Stimulated activated CD4-positive, alpha-beta T cell treated with anti-CD3 and anti-CD28 coated beads, Interleukin-12 subunit alpha, Interleukin-12 subunit beta, amount 100 ng/mL, for 48 hours (primary cell): ENCODE data around the gene PPP1R14B.

ENCODE experiments used
- DNase-seq, 3 donors: peaks; one replicate each; pipeline ENCODE4 v3.0.0-alpha.2; 2020; ENCODE audit warnings: low read depth in 2 of 3, low spot score in 1 of 3

The PPP1R14B gene

DNA sequence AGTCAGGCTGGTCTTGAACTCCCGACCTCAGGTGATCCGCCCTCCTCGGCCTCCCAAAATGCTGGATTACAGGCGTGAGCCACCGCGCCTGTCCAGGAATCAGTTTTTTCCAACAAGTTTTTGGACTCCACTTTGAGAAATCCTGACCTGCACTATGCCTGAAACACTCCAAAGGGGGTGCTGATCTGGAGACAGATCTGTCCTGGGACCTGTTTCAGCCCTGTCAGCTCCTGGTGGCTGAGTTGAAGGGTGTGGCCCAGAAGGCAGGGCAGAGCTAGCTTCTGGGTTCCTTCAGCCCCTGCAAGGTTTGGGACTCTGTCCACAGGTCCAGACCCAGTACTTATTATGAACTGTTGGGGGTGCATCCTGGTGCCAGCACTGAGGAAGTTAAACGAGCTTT is 15.2 kb downstream of the PPP1R14B start:
- no peak for DNase-seq

DNA sequence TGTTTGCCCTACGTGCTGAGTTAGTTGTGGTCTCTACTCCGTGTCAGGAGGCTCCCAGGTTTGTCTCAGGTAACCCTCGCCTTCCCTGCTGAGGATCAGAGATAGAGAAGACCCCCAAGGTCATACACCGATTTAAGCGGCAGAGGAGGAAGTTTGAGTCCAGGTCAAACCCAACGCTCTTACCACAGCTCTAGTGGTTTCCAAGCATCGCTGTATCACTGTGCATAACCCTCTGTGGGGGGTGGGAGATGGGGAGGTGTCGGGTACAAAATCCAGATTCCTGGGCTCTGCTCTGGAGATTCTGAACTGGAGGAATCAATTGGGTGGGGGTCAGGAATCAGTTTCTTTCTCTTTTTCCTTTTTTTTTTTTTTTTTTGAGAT is 15.8 kb downstream of the PPP1R14B start:
- no peak for DNase-seq

DNA sequence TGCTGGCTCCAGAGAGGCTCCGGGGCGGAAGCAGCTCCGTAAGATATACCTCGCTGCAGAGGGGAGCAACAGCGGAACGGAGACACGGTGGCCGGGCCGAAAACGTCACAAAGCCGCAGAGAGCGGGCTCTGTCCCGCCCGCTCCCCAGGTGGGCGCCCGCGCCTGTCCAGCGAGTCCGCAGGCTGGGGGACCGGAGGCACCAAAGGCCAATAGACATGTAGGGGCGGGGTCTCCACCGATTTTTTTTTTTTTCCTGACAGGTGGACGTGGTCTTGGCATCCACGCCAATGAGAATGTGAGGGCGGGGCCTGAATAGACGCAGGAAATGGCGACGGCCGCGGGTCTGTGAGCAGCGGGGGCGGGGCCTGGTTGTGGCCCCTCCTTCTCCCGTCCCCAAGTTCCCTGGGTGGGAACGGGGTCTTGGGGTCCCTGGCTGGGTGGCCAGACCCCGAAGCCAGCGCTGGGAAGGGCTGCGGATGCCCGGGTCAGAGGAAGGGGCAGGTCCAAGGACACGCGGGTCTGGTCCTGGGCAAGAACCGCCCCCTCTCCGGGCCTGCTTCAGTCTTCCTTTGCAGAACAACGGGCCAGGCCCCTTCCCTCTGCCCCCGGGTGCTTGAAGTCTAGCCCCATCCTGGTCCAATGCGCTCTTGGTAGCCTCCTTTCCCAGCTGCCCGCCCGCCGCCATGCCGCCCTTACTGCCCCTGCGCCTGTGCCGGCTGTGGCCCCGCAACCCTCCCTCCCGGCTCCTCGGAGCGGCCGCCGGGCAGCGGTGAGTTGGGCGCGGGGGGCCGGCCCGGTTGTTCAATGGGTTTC is 16.4 kb downstream of the PPP1R14B start, which contains the start of gene DNAJC4:
TSS of gene DNAJC4 (plus strand) at position 378 of the 814 bp plus-strand sequence. CDS start at position 685, 307 bp downstream.
- peak; percentile 76 to 87 (median 85) for DNase-seq

GRCh38 chr11:64229744-64230170 is 17.0 kb downstream of the PPP1R14B start:
- no peak for DNase-seq

- no peak for DNase-seq
Observed at GRCh38 chr11:64229090-64229743, 17.5 kb downstream of the PPP1R14B start.

- DNase-seq = no peak
Observed at GRCh38 chr11:64227405-64227956, 19.3 kb downstream of the PPP1R14B start.

DNA sequence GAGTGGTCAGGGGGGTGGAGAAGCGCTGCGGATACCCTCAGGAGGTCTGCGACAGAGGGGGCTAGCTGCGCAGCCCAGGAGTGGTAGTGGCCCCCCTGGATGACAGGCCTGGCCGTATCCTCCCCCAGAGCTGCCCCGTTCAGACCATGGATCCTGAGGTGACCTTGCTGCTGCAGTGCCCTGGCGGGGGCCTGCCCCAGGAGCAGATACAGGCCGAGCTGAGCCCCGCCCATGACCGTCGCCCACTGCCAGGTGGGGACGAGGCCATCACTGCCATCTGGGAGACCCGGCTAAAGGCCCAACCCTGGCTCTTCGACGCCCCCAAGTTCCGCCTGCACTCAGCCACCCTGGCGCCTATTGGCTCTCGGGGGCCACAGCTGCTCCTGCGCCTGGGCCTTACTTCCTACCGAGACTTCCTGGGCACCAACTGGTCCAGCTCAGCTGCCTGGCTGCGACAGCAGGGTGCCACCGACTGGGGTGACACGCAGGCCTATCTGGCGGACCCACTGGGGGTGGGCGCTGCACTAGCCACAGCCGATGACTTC is 20.2 kb downstream of the PPP1R14B start:
- peak in 1 of 3 donors; percentile 49 for DNase-seq

GRCh38 chr11:64225608-64226506 is 20.9 kb downstream of the PPP1R14B start, which contains the start of the genes NUDT22 and TRPT1:
TSS of gene NUDT22 (plus strand) at chr11:64226274. CDS start at chr11:64226653, 379 bp downstream.
TSS of gene TRPT1 (minus strand) at chr11:64226186. CDS start at chr11:64225860, 326 bp downstream.
- DNase-seq = peak; percentile 87 to 96 (median 90)

DNA sequence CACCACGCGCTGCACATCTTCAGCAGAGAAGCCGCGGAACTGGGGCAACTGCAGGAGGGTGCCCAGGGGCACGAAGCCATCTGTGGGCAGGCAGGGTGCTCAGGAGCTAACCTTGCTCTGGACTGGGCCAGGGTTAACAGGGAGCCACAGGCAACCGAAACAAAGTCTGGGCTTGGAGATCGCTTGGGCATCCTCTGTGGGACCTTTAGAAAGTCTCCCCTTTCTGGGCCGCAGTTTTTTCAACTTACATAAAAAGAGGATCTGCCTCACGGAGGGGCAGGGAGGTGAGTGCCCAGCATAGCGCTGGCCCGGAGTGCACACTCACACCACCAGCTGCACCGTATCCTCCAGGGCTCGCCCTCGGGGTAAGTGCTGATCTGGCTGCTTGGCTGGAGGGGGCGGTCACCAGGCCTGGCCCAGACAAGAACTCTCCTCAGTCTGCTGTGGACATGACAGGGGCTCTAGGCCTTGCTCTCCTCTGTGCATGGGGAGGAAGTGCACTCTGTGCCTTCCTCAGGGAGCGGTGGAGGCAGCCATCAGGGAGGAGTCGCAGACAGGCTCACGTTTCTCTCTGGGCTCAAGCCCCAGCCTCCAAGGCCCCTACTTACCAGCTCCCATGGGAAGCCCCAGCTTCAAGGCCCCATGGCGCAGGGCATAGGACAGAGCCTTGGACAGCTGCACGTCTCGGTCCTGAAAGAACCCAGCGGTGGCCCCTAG is 21.7 kb downstream of the PPP1R14B start:
- no peak for DNase-seq

GRCh38 chr11:64224151-64224890 is 22.4 kb downstream of the PPP1R14B start:
- no peak for DNase-seq

DNA sequence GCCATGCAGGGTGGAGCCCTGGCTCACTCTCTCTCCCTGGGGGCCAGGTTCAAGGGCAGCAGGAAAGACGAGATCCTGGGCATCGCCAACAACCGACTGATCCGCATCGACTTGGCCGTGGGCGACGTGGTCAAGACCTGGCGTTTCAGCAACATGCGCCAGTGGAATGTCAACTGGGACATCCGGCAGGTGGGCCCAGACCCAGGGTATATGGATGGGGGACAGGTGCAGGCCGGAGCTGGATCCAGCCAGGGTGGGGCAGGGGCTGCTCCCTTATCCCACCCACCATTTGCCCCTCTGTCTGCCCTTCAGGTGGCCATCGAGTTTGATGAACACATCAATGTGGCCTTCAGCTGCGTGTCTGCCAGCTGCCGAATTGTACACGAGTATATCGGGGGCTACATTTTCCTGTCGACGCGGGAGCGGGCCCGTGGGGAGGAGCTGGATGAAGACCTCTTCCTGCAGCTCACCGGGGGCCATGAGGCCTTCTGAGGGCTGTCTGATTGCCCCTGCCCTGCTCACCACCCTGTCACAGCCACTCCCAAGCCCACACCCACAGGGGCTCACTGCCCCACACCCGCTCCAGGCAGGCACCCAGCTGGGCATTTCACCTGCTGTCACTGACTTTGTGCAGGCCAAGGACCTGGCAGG is 23.6 kb downstream of the PPP1R14B start:
- DNase-seq = no peak

DNA sequence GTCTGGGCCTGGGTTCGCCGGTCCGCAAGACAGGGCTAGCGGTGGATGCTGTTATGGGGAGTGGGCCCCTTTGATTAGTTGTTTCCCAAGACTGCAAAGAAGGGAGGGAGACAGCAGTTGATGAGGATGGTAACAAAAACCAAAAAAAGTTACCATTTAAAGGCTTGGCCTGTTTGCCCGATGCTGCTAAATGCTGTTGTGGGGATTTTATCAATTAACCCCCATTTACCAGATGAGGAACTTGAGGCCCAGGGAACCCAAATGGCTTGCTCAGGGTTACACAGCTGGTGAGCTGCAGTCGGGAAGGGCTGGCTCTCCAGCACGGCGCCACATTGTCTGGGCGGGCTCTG is 24.1 kb downstream of the PPP1R14B start:
- no peak for DNase-seq

- DNase-seq = no peak
Observed at GRCh38 chr11:64220798-64221197, 25.9 kb downstream of the PPP1R14B start.

DNA sequence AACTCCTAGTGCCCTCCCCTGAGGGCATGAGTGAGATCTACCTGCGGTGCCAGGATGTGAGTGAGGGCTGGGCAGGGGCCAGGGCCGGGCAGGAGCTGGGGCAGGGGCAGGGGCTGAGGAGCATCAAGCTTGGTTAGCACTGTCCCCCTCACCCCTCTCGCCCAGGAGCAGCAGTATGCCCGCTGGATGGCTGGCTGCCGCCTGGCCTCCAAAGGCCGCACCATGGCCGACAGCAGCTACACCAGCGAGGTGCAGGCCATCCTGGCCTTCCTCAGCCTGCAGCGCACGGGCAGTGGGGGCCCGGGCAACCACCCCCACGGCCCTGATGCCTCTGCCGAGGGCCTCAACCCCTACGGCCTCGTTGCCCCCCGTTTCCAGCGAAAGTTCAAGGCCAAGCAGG is 26.5 kb downstream of the PPP1R14B start:
- DNase-seq = no peak

GRCh38 chr11:64219755-64220154 is 27.0 kb downstream of the PPP1R14B start:
- no peak for DNase-seq

- DNase-seq = no peak
Observed at GRCh38 chr11:64219354-64219684, 27.4 kb downstream of the PPP1R14B start.

- no peak for DNase-seq
Observed at GRCh38 chr11:64218628-64219353, 28.0 kb downstream of the PPP1R14B start.

- no peak for DNase-seq
Observed at GRCh38 chr11:64216879-64217278, 29.9 kb downstream of the PPP1R14B start.
